ENCODE measurements around the gene SLC6A7. TPM values are rescaled to one million over a fixed set of nuclear protein-coding genes. Genes with fewer than 3 reads are reported as not detected.

SLC6A7 gene
- total and polyA plus RNA-seq, 2 donors: under 0.01 to 0.07 TPM

DNA sequence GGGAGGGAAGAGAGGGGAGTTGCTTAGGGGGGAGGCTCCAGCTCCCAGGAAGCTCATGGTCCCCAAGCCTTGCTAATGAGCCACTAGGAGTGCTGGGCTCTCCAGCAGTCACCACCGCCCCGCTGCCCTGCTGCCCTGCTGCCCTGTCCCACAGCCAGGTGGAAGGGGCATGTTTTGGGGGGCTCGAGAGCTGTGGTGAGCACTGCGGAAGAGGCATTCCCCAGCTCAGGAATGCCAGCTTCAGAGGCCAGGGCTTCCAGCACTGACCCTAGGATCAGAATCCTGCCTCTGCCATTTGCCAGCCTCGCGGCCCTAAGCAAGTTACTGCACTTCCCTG lies 16.9 kb downstream of the SLC6A7 start:
- Histone ChIP-seq H3K27me3 (ENCODE audit: control insufficient read depth in 2 of 2, insufficient read depth in 1 of 2, low read length in 1 of 2) (peaks cover 0 to 29% of the 10 kb centered on the region in 2 donors), H3K4me1 (ENCODE audit: control insufficient read depth in 2 of 2, insufficient read depth in 2 of 2, low read length in 2 of 2) (peaks cover 0 to 18% of the 10 kb centered on the region in 2 donors), H3K9me3 (ENCODE audit: control insufficient read depth in 2 of 2, insufficient read depth in 1 of 2, low read length in 1 of 2) (no peaks in the 10 kb centered on the region), H3K36me3 (ENCODE audit: control insufficient read depth in 2 of 2, insufficient read depth in 2 of 2, low read length in 1 of 2) (no peaks in the 10 kb centered on the region), H3K4me3 (ENCODE audit: low read length in 2 of 2) (no peak overlapping the region), H3K27ac (ENCODE audit: low read depth in 1 of 2, low read length in 1 of 2) (no peak overlapping the region)
- no peak for DNase-seq (ENCODE audit: low read depth in 6 of 9, low spot score in 9 of 9)
- WGBS: 96% methylated on average over 6 of the region's 6 CpGs

- Histone ChIP-seq H3K4me1 (ENCODE audit: control insufficient read depth in 2 of 2, insufficient read depth in 2 of 2, low read length in 2 of 2) (peaks cover 0 to 18% of the 10 kb centered on the region in 2 donors), H3K36me3 (ENCODE audit: control insufficient read depth in 2 of 2, insufficient read depth in 2 of 2, low read length in 1 of 2) (no peaks in the 10 kb centered on the region), H3K4me3 (ENCODE audit: low read length in 2 of 2) (no peak overlapping the region), H3K27ac (ENCODE audit: low read depth in 1 of 2, low read length in 1 of 2) (no peak overlapping the region), H3K9me3 (ENCODE audit: control insufficient read depth in 2 of 2, insufficient read depth in 1 of 2, low read length in 1 of 2) (no peaks in the 10 kb centered on the region), H3K27me3 (ENCODE audit: control insufficient read depth in 2 of 2, insufficient read depth in 1 of 2, low read length in 1 of 2) (peaks cover 0 to 29% of the 10 kb centered on the region in 2 donors)
- no peak for DNase-seq (ENCODE audit: low read depth in 6 of 9, low spot score in 9 of 9)
- WGBS: 58% methylated on average over 19 of the region's 19 CpGs
These were observed 18.6 kb downstream of the SLC6A7 start for GRCh38 chr5:150208187-150209098.

GRCh38 chr5:150209099-150209635 lies 19.3 kb downstream of the SLC6A7 start:
- no peaks in the 10 kb centered on the region for H3K9me3 ChIP-seq (ENCODE audit: control insufficient read depth in 2 of 2, insufficient read depth in 1 of 2, low read length in 1 of 2)
- no peak overlapping the region for H3K27ac ChIP-seq (ENCODE audit: low read depth in 1 of 2, low read length in 1 of 2)
- DNase-seq (ENCODE audit: low read depth in 6 of 9, low spot score in 9 of 9): peak in 1 of 9 donors; percentile 10
- no peaks in the 10 kb centered on the region for H3K36me3 ChIP-seq (ENCODE audit: control insufficient read depth in 2 of 2, insufficient read depth in 2 of 2, low read length in 1 of 2)
- 6% methylated on average over 21 of the region's 21 CpGs for WGBS
- no peak overlapping the region for H3K4me3 ChIP-seq (ENCODE audit: low read length in 2 of 2)
- peaks cover 0 to 18% of the 10 kb centered on the region in 2 donors for H3K4me1 ChIP-seq (ENCODE audit: control insufficient read depth in 2 of 2, insufficient read depth in 2 of 2, low read length in 2 of 2)
- peaks cover 0 to 29% of the 10 kb centered on the region in 2 donors for H3K27me3 ChIP-seq (ENCODE audit: control insufficient read depth in 2 of 2, insufficient read depth in 1 of 2, low read length in 1 of 2)

DNA sequence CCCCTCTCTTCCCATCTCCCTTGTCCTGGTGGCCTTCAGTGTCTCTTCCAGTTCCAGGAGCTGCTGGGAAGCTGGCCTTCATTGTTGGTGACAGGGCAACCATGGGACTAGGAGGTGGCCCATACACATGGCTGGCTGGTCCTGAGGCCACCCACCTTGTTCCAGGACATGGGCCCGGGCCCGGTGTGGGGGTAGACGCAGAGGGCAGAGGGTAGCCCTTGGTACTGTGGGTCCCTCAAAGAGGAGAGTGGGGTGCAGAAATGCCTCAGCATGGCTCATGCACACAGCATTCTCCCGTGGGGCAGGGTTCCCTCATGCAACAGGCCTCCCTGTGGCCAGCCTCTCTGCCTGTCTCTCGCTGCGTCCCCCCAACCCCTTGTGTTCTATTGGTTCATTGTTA lies 20.8 kb downstream of the SLC6A7 start:
- no peaks in the 10 kb centered on the region for H3K36me3 ChIP-seq (ENCODE audit: control insufficient read depth in 2 of 2, insufficient read depth in 2 of 2, low read length in 1 of 2)
- DNase-seq (ENCODE audit: low read depth in 6 of 9, low spot score in 9 of 9): no peak
- peaks cover 0 to 18% of the 10 kb centered on the region in 2 donors for H3K4me1 ChIP-seq (ENCODE audit: control insufficient read depth in 2 of 2, insufficient read depth in 2 of 2, low read length in 2 of 2)
- peaks cover 0 to 29% of the 10 kb centered on the region in 2 donors for H3K27me3 ChIP-seq (ENCODE audit: control insufficient read depth in 2 of 2, insufficient read depth in 1 of 2, low read length in 1 of 2)
- H3K4me3 ChIP-seq (ENCODE audit: low read length in 2 of 2): no peak overlapping the region
- no peak overlapping the region for H3K27ac ChIP-seq (ENCODE audit: low read depth in 1 of 2, low read length in 1 of 2)
- 81% methylated on average over 6 of the region's 6 CpGs for WGBS
- no peaks in the 10 kb centered on the region for H3K9me3 ChIP-seq (ENCODE audit: control insufficient read depth in 2 of 2, insufficient read depth in 1 of 2, low read length in 1 of 2)

- H3K4me3 ChIP-seq (ENCODE audit: low read length in 2 of 2): no peak overlapping the region
- DNase-seq (ENCODE audit: low read depth in 6 of 9, low spot score in 9 of 9): no peak
- no peaks in the 10 kb centered on the region for H3K36me3 ChIP-seq (ENCODE audit: control insufficient read depth in 2 of 2, insufficient read depth in 2 of 2, low read length in 1 of 2)
- H3K27me3 ChIP-seq (ENCODE audit: control insufficient read depth in 2 of 2, insufficient read depth in 1 of 2, low read length in 1 of 2): peaks cover 0 to 29% of the 10 kb centered on the region in 2 donors
- H3K4me1 ChIP-seq (ENCODE audit: control insufficient read depth in 2 of 2, insufficient read depth in 2 of 2, low read length in 2 of 2): peaks cover 0 to 15% of the 10 kb centered on the region in 2 donors
- no peak overlapping the region for H3K27ac ChIP-seq (ENCODE audit: low read depth in 1 of 2, low read length in 1 of 2)
- WGBS: 92% methylated on average over 15 of the region's 15 CpGs
- H3K9me3 ChIP-seq (ENCODE audit: control insufficient read depth in 2 of 2, insufficient read depth in 1 of 2, low read length in 1 of 2): no peaks in the 10 kb centered on the region
These were observed 21.5 kb downstream of the SLC6A7 start for GRCh38 chr5:150211156-150212030.

DNA sequence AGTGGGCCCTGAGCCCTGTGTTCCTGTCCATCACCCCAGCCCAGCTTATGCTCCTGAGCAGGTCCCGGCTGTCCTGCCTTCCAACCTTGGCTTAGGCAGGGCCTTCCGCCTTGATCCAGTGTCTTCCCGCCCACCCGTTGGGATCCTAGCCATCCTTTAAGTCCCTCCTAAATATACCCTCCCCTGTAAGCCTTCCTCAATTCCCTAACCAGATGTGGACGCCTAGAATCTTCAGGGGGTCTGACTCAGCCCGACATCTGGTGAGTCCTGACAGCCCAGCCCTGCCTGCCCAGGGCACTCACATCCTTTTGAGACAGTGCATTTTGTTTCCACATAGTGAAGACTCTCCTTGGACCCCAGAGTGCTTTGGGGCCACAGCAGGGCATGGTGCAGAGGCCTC lies 23.7 kb downstream of the SLC6A7 start:
- DNase-seq (ENCODE audit: low read depth in 6 of 9, low spot score in 9 of 9): no peak
- Histone ChIP-seq H3K4me3 (ENCODE audit: low read length in 2 of 2) (no peak overlapping the region), H3K27ac (ENCODE audit: low read depth in 1 of 2, low read length in 1 of 2) (no peak overlapping the region), H3K9me3 (ENCODE audit: control insufficient read depth in 2 of 2, insufficient read depth in 1 of 2, low read length in 1 of 2) (no peaks in the 10 kb centered on the region), H3K27me3 (ENCODE audit: control insufficient read depth in 2 of 2, insufficient read depth in 1 of 2, low read length in 1 of 2) (peaks cover 0 to 31% of the 10 kb centered on the region in 2 donors), H3K36me3 (ENCODE audit: control insufficient read depth in 2 of 2, insufficient read depth in 2 of 2, low read length in 1 of 2) (no peaks in the 10 kb centered on the region), H3K4me1 (ENCODE audit: control insufficient read depth in 2 of 2, insufficient read depth in 2 of 2, low read length in 2 of 2) (peaks cover 0 to 9% of the 10 kb centered on the region in 2 donors)
- 94% methylated on average over 6 of the region's 6 CpGs for WGBS

DNA sequence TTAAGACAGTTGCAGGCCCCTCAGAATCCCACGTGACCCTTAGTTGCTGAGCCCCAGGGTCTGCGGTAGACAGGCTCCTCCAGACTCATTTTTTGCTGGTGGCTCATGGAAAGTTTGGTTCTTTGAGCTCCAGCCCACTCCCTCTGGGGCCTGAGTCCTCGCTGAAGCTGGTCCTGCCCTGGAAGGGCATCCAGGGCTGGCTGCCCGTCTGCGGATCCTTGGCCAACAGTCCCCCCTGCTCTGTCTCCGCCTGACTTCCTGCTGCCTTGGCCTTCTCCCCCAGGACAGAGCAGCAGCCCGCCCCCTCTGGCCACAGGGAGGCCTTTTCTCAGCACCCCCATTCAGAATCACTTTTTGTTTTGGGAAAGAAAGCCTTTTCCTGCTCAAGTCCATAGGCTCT lies 24.4 kb downstream of the SLC6A7 start:
- no peak overlapping the region for H3K27ac ChIP-seq (ENCODE audit: low read depth in 1 of 2, low read length in 1 of 2)
- peaks cover 0 to 23% of the 10 kb centered on the region in 2 donors for H3K27me3 ChIP-seq (ENCODE audit: control insufficient read depth in 2 of 2, insufficient read depth in 1 of 2, low read length in 1 of 2)
- no peaks in the 10 kb centered on the region for H3K36me3 ChIP-seq (ENCODE audit: control insufficient read depth in 2 of 2, insufficient read depth in 2 of 2, low read length in 1 of 2)
- no peaks in the 10 kb centered on the region for H3K9me3 ChIP-seq (ENCODE audit: control insufficient read depth in 2 of 2, insufficient read depth in 1 of 2, low read length in 1 of 2)
- 94% methylated on average over 7 of the region's 7 CpGs for WGBS
- no peak for DNase-seq (ENCODE audit: low read depth in 6 of 9, low spot score in 9 of 9)
- H3K4me1 ChIP-seq (ENCODE audit: control insufficient read depth in 2 of 2, insufficient read depth in 2 of 2, low read length in 2 of 2): peaks cover 0 to 1% of the 10 kb centered on the region in 2 donors
- H3K4me3 ChIP-seq (ENCODE audit: low read length in 2 of 2): no peak overlapping the region

DNA sequence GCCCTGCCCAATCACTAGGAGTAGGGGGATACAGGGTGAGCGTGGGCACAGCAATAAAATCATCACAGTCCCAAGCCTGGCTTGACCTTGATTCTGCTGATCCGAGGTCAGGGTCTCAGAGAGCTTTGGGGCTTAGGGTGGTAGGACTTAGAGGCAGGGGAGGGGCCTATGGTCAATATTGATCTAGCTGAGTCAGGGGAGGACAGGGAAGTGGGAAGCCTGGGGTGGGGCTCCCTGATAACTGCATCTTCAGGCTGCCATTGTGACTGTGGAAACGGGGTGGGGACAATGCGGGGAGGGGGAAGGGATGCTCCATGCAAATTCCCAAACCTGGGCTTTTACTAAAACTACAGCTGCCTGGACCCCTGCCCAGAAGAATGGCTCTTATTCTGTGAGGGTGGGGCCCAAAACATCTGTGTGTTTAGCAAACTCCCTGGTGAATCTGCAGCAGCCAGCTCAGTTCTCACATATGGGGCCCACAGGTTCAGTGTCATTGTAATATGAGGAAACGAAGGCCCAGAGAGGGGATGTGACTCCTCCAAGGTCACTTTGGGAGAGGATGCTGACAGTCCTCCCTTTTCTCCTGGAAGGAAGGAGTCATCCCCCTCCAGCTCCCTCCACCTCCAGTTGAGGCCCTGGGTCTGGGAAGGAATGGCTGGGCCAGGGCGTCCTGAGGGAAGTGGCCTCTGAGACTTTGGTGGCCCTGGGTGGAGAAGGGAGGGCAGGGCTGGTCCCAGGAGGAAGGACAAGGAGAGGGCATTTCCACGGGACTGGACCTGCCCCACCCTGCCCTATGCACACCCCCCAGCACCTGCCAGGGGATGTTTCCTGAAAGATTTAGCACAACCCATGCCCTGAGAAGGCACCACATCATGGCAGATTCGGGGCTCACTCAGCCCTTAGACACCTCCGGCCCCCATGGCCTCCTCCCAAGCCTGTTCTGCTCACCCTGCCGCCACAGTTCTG lies 26.4 kb downstream of the SLC6A7 start:
- no peaks in the 10 kb centered on the region for H3K9me3 ChIP-seq (ENCODE audit: control insufficient read depth in 2 of 2, insufficient read depth in 1 of 2, low read length in 1 of 2)
- H3K27me3 ChIP-seq (ENCODE audit: control insufficient read depth in 2 of 2, insufficient read depth in 1 of 2, low read length in 1 of 2): peaks cover 0 to 14% of the 10 kb centered on the region in 2 donors
- no peaks in the 10 kb centered on the region for H3K36me3 ChIP-seq (ENCODE audit: control insufficient read depth in 2 of 2, insufficient read depth in 2 of 2, low read length in 1 of 2)
- WGBS: 90% methylated on average over 10 of the region's 10 CpGs
- no peaks in the 10 kb centered on the region for H3K4me1 ChIP-seq (ENCODE audit: control insufficient read depth in 2 of 2, insufficient read depth in 2 of 2, low read length in 2 of 2)
- H3K27ac ChIP-seq (ENCODE audit: low read depth in 1 of 2, low read length in 1 of 2): no peak overlapping the region
- no peak for DNase-seq (ENCODE audit: low read depth in 6 of 9, low spot score in 9 of 9)
- no peak overlapping the region for H3K4me3 ChIP-seq (ENCODE audit: low read length in 2 of 2)
